Mesothelial cell of epicardium (in vitro differentiated cells): ENCODE results near the gene SAMSN1. TPM values are rescaled to one million over a fixed set of nuclear protein-coding genes. Genes with fewer than 3 reads are reported as not detected.
"Not testable (repeated sequence)": the region's sequence is repeated elsewhere in the genome, so short reads cannot be mapped to it uniquely, and the experiment has no call there.

Experiments
- DNase-seq, 2 experiments: peaks; one replicate each; pipeline ENCODE4 v3.0.0; 2021; ENCODE audit warnings: low spot score in 2 of 2; ENCODE audit not compliant: unreplicated experiment in 2 of 2
- H3K27ac Mint-ChIP-seq: 2 replicates; pipeline ENCODE4 v1.8.0; 2021; ENCODE audit warnings: mixed read lengths
- H3K27me3 Mint-ChIP-seq: 2 replicates; pipeline ENCODE4 v1.8.0; 2021; ENCODE audit warnings: low read depth, mixed read lengths
- H3K36me3 Mint-ChIP-seq: 2 replicates; pipeline ENCODE4 v1.8.0; 2021; ENCODE audit warnings: mixed read lengths
- H3K4me1 Mint-ChIP-seq: 2 replicates; pipeline ENCODE4 v1.8.0; 2021; ENCODE audit warnings: mixed read lengths
- H3K4me3 Mint-ChIP-seq: 2 replicates; pipeline ENCODE4 v1.8.0; 2021; ENCODE audit warnings: mild to moderate bottlenecking, moderate library complexity, mixed read lengths
- H3K9me3 Mint-ChIP-seq: 2 replicates; pipeline ENCODE4 v1.8.0; 2021; ENCODE audit warnings: mixed read lengths
- total RNA-seq: library from RNA; stranded (reverse); gene quantifications from 3 replicates; pipeline ENCODE4 v1.2.1, GENCODE V29; 2021
- TF ChIP-seq, protein P1 (sequence below): fragments of 200-600 bp; sonication (generic); IDR thresholded peaks from one replicate; pipeline ENCODE4 v1.5.0; 2021; ENCODE audit warnings: antibody characterized with exemption; ENCODE audit not compliant: unreplicated experiment

SAMSN1 gene
- total RNA-seq, 1 donor from 2014 or later: 0.36 TPM

DNA sequence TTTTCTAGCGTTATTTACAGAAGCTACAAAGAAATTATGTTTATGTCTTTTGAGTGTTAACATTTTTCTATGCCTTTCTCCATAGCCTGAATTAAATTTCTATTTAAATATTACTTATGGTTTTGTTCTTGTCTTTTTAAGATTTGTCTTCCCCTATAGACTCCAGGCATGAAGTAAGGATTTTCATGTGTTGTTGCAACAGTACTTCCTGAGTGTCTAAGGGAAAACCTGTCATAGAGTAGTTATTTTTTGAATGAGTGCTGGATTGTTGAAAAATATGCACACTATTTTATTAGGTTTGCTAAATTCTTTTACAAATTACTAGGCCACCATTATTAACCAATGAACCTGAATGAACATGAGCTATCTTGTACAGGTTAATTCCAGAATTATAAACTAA lies 27.1 kb downstream of the SAMSN1 start:
- TF ChIP-seq, protein P1, sequence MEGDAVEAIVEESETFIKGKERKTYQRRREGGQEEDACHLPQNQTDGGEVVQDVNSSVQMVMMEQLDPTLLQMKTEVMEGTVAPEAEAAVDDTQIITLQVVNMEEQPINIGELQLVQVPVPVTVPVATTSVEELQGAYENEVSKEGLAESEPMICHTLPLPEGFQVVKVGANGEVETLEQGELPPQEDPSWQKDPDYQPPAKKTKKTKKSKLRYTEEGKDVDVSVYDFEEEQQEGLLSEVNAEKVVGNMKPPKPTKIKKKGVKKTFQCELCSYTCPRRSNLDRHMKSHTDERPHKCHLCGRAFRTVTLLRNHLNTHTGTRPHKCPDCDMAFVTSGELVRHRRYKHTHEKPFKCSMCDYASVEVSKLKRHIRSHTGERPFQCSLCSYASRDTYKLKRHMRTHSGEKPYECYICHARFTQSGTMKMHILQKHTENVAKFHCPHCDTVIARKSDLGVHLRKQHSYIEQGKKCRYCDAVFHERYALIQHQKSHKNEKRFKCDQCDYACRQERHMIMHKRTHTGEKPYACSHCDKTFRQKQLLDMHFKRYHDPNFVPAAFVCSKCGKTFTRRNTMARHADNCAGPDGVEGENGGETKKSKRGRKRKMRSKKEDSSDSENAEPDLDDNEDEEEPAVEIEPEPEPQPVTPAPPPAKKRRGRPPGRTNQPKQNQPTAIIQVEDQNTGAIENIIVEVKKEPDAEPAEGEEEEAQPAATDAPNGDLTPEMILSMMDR: no peak
- Mint-ChIP-seq H3K9me3 (peaks cover 9% of the 10 kb centered on the region), H3K36me3 (no peaks in the 10 kb centered on the region)

DNA sequence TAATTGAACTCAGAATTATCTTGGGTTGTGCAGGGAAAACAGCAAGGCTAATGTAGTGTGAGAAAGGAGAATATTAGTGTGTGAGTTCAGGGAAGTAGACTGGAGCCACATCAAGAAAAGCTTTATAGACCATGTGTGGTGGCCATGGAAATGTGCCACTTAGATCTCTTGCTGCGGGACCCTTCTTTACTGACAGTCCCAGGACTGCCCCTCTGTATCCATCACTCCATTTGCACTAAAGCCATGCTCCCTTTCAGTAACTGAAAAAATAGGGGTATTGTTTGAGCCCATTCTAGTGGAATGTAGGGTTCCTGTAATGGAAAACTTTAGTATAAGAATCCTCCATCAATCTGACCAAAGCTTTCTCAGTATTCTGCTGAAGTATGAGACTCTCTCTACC lies 32.3 kb downstream of the SAMSN1 start:
- H3K4me3 Mint-ChIP-seq: no peak overlapping the region
- peaks cover 5% of the 10 kb centered on the region for H3K27me3 Mint-ChIP-seq
- TF ChIP-seq, protein P1: no peak
- peaks cover 8% of the 10 kb centered on the region for H3K4me1 Mint-ChIP-seq
- no peaks in the 10 kb centered on the region for H3K36me3 Mint-ChIP-seq
- no peak for DNase-seq
- H3K27ac Mint-ChIP-seq: no peak overlapping the region
- peaks cover 12% of the 10 kb centered on the region for H3K9me3 Mint-ChIP-seq

More for the DNA sequence above, 27.1 kb downstream of the SAMSN1 start:
- no peak overlapping the region for H3K27ac Mint-ChIP-seq
- H3K27me3 Mint-ChIP-seq: peaks cover 2% of the 10 kb centered on the region
- no peaks in the 10 kb centered on the region for H3K4me1 Mint-ChIP-seq
- no peak for DNase-seq
- H3K4me3 Mint-ChIP-seq: no peak overlapping the region

DNA sequence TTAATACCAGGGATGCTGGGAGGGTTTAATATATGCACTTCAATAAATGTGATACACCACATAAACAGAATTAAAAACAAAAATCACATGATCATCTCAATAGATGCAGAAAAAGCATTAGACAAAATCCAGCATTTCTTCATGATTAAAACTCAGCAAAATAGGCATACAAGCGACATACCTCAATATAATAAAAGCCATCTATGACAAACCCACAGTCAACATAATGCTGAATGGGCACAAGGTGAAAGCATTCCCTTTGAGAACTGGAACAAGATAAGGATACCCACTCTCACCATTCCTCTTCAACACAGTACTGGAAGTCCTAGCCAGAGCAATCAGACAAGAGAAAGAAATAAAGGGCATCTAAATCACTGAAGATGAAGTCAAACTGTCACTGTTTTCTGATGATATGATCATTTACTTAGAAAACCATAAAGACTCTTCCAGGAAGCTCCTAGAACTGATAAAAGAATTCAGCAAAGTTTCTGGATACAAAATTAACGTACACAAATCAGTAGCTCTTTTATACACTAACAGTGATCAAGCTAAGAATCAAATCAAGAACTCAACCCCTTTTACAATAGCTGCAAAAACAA lies 39.2 kb downstream of the SAMSN1 start:
- H3K36me3 Mint-ChIP-seq, H3K27ac Mint-ChIP-seq, H3K4me3 Mint-ChIP-seq, H3K4me1 Mint-ChIP-seq, DNase-seq, H3K27me3 Mint-ChIP-seq: not testable (repeated sequence)
- peaks cover 30% of the 10 kb centered on the region for H3K9me3 Mint-ChIP-seq

DNA sequence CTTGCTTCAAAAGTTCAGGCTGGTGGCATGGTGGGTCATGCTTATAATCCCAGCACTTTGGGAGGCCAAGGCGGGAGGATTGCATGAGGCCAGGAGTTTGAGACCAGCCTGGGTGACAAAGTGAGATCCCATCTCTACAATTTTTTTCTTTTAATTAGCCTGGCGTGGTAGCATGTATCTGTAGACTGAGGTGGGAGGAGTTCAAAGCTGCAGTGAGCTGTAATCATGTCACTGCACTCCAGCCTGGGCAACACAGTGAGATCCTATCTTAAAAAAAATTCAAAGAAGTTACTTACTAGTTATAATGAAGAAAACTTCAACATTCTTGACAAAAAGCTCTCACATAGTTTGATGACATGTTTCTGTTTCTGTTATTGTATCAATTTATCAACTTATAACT lies 45.2 kb downstream of the SAMSN1 start:
- Mint-ChIP-seq H3K9me3 (peaks cover 5% of the 10 kb centered on the region), H3K27me3 (peaks cover 3% of the 10 kb centered on the region), H3K36me3 (no peaks in the 10 kb centered on the region), H3K4me3 (no peak overlapping the region), H3K4me1 (no peaks in the 10 kb centered on the region), H3K27ac (no peak overlapping the region)
- no peak for DNase-seq
- TF ChIP-seq, protein P1: no peak

DNA sequence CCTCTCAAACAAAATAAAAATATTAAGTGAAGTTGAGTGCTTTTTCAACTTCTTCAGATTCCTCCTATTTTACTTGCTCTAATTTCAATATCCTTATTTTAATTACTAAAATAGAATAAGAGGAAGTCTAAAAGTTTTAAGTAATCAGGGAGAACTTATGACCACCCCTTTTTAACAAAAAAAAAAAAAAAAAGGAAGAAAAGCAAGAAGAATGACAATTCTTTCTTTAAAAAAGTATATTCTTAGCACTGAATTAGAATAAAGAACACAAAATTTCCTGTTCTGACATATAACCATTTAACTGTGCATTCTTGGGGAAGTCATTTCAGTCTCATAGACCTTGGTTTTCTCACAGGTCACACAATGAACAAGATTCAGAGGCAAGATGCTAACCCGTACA lies 46.8 kb downstream of the SAMSN1 start:
- H3K36me3 Mint-ChIP-seq: no peaks in the 10 kb centered on the region
- H3K4me3 Mint-ChIP-seq: no peak overlapping the region
- DNase-seq: no peak
- H3K4me1 Mint-ChIP-seq: no peaks in the 10 kb centered on the region
- H3K27me3 Mint-ChIP-seq: peaks cover 3% of the 10 kb centered on the region
- H3K27ac Mint-ChIP-seq: no peak overlapping the region
- TF ChIP-seq, protein P1: no peak
- H3K9me3 Mint-ChIP-seq: peaks cover 4% of the 10 kb centered on the region

DNA sequence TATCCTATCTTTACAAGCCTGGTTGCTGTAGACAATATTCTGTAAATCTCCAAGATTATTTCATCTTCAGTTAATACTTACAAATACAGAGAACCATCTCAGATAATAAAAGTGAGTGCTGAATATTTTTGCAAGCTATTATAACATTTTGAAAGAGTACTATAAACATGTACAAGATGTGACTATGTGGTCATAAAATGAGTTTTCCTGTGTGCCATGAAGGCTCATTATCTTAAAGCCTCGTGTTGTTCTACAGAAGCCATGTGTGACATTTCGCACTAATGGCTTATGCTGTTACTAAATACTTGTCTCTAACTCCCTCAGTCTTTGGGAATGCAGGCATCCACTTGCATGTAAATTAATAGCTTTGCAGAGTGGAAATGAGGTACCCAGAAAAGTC lies 48.3 kb downstream of the SAMSN1 start:
- TF ChIP-seq, protein P1: no peak
- Mint-ChIP-seq H3K36me3 (no peaks in the 10 kb centered on the region), H3K27me3 (peaks cover 3% of the 10 kb centered on the region), H3K4me1 (no peaks in the 10 kb centered on the region), H3K9me3 (no peaks in the 10 kb centered on the region), H3K4me3 (no peak overlapping the region), H3K27ac (no peak overlapping the region)
- DNase-seq: no peak
